B cell (primary cell): ENCODE measurements around the gene TRABD2A.

Experiments used
- CTCF ChIP-seq: fragments of 200-600 bp; IDR thresholded peaks from one replicate; pipeline ENCODE4 v1.8.0; 2022; ENCODE audit warnings: antibody characterized with exemption, mild to moderate bottlenecking
- EZH2 ChIP-seq: IDR thresholded peaks from 2 replicates; pipeline ENCODE4 v1.6.1; 2012; ENCODE audit warnings: borderline replicate concordance, low read depth, mild to moderate bottlenecking, moderate library complexity, low read length; ENCODE audit not compliant: insufficient read depth, poor library complexity, severe bottlenecking

- TF ChIP-seq CTCF (no peak), EZH2 (no peak)
Measured at GRCh38 chr2:84886791-84887190, 5.9 kb upstream of the TRABD2A start.
